ENCODE data around the gene CEP192. TPM values are rescaled to one million over a fixed set of nuclear protein-coding genes. Genes with fewer than 3 reads are reported as not detected.

The CEP192 gene
- total RNA-seq, 1 donor from 2014 or later, result 20.1 TPM

DNA sequence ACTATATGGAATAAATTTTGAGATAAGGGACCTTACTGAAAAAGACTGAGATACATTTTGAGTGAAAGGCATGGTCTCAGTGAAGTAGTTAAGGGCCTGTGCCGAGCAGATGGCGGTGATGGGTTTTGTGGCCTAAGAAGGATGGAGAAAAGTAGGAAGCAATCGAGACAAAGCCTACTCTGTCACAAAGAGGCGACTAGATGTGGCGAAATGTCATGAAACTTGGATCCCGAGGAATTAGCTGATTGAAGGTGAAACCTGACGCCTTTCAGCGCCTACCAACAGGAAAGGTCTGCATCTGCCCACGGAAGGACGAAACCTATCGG lies 558 bp upstream of the CEP192 start:
- no peak for DNase-seq
- Mint-ChIP-seq H3K27ac (ENCODE audit: unreplicated experiment) (peak overlapping the region; percentile 79), H3K36me3 (ENCODE audit: unreplicated experiment) (no peaks in the 10 kb centered on the region), H3K9me3 (ENCODE audit: unreplicated experiment) (peaks cover 4% of the 10 kb centered on the region), H3K27me3 (ENCODE audit: unreplicated experiment) (peaks cover 4% of the 10 kb centered on the region), H3K4me1 (ENCODE audit: low read depth, unreplicated experiment) (peaks cover 11% of the 10 kb centered on the region), H3K4me3 (ENCODE audit: unreplicated experiment) (peak overlapping the region; percentile 99)
- TF ChIP-seq, protein P1, sequence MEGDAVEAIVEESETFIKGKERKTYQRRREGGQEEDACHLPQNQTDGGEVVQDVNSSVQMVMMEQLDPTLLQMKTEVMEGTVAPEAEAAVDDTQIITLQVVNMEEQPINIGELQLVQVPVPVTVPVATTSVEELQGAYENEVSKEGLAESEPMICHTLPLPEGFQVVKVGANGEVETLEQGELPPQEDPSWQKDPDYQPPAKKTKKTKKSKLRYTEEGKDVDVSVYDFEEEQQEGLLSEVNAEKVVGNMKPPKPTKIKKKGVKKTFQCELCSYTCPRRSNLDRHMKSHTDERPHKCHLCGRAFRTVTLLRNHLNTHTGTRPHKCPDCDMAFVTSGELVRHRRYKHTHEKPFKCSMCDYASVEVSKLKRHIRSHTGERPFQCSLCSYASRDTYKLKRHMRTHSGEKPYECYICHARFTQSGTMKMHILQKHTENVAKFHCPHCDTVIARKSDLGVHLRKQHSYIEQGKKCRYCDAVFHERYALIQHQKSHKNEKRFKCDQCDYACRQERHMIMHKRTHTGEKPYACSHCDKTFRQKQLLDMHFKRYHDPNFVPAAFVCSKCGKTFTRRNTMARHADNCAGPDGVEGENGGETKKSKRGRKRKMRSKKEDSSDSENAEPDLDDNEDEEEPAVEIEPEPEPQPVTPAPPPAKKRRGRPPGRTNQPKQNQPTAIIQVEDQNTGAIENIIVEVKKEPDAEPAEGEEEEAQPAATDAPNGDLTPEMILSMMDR (IDR thresholded peaks at IDR 0.05; ENCODE audit: partially characterized antibody, unreplicated experiment), result no peak

DNA sequence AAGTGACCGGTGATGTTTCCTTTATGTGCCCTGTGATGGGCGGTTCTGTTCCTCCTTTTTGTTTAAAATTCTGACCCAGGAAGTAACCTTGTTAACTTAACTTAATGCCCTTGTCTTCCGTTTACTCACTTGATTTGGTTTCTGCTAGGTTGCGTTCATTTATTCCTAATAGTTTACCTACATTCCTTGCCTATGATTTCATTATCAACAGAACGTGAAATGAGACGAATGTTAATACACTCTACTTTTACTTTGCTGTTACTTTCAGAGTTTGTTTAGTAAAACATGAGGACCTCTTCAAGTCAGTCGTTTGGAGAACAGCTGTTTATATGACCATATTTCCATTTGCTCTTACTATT lies 638 bp downstream of the CEP192 start:
- peaks cover 11% of the 10 kb centered on the region for H3K4me1 Mint-ChIP-seq (ENCODE audit: low read depth, unreplicated experiment)
- peak overlapping the region; percentile 99 for H3K4me3 Mint-ChIP-seq (ENCODE audit: unreplicated experiment)
- TF ChIP-seq, protein P1 (IDR thresholded peaks at IDR 0.05; ENCODE audit: partially characterized antibody, unreplicated experiment), result no peak
- H3K27ac Mint-ChIP-seq (ENCODE audit: unreplicated experiment), result peak overlapping the region; percentile 93
- H3K27me3 Mint-ChIP-seq (ENCODE audit: unreplicated experiment), result peaks cover 4% of the 10 kb centered on the region
- H3K9me3 Mint-ChIP-seq (ENCODE audit: unreplicated experiment), result peaks cover 4% of the 10 kb centered on the region
- no peak for DNase-seq
- H3K36me3 Mint-ChIP-seq (ENCODE audit: unreplicated experiment), result no peaks in the 10 kb centered on the region

DNA sequence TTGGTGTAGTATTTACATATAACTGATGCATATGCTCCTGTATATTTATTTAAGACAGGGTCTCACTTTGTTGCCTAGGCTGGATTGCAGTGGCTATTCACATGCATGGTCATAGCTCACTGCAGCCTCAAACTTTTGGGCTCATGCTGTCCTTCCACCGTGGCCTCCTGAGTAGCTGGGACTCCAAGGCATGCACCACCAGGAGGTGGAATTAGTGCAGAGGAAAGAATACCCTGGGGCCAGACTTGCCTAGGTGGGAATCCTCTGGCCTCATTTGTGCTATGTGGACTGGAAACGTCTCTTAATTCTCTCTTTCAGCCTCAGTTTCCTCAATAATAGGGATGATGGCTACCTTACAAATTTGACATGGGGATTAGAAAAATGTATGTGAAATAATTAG lies 2.3 kb downstream of the CEP192 start:
- Mint-ChIP-seq H3K4me3 (ENCODE audit: unreplicated experiment) (no peak overlapping the region), H3K27ac (ENCODE audit: unreplicated experiment) (no peak overlapping the region), H3K9me3 (ENCODE audit: unreplicated experiment) (peaks cover 4% of the 10 kb centered on the region), H3K27me3 (ENCODE audit: unreplicated experiment) (peaks cover 4% of the 10 kb centered on the region), H3K4me1 (ENCODE audit: low read depth, unreplicated experiment) (peaks cover 11% of the 10 kb centered on the region), H3K36me3 (ENCODE audit: unreplicated experiment) (no peaks in the 10 kb centered on the region)
- TF ChIP-seq, protein P1 (IDR thresholded peaks at IDR 0.05; ENCODE audit: partially characterized antibody, unreplicated experiment), result no peak
- no peak for DNase-seq

DNA sequence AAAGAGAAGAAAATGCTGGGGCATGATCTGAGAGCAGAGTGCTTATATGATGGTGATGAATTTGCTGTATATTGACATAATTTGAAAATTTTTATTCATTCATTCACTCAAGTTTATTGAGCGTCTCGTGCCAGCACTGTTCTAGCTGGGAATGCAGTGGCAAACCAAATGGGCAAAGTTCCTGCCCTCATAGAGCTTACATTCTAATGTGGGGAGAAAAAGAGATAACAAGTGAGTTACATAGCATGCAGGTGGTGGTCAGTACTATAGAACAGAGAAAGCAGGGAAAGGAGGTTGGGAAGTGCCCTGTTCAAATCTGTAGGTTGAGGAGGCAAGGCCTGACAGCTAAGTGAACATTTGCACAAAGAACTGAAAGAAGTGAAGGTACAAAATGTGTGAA lies 4.3 kb downstream of the CEP192 start:
- DNase-seq, result no peak
- Mint-ChIP-seq H3K4me3 (ENCODE audit: unreplicated experiment) (no peak overlapping the region), H3K27me3 (ENCODE audit: unreplicated experiment) (peaks cover 4% of the 10 kb centered on the region), H3K27ac (ENCODE audit: unreplicated experiment) (no peak overlapping the region), H3K4me1 (ENCODE audit: low read depth, unreplicated experiment) (peaks cover 7% of the 10 kb centered on the region), H3K36me3 (ENCODE audit: unreplicated experiment) (no peaks in the 10 kb centered on the region), H3K9me3 (ENCODE audit: unreplicated experiment) (peaks cover 1% of the 10 kb centered on the region)
- TF ChIP-seq, protein P1 (IDR thresholded peaks at IDR 0.05; ENCODE audit: partially characterized antibody, unreplicated experiment), result no peak

DNA sequence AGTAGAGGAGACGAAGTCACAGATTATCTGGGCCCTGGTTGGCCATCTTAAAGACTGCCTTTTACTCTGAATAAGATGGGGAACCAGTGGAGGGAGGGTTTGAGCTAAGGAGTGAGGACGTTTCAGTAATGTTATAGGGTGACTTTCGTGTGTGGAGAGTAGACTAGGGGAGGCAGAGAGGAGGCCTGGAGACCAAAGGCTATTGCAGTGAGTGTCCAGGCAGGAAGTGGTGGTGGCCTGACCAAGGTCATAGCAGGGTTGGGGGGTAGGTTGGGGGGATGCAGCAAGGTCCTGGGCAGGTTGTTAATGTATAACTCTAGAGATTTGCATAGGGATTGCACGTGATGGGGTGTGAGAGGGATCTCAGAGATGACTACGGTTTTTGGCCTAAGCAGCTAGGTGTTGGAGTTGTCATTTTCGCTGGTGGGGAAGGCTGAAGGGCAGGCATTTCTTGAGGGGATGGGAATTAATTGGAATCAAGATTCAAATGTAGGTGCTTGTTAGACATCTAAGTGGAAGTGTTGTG lies 4.9 kb downstream of the CEP192 start:
- DNase-seq, result no peak
- peaks cover 7% of the 10 kb centered on the region for H3K4me1 Mint-ChIP-seq (ENCODE audit: low read depth, unreplicated experiment)
- no peaks in the 10 kb centered on the region for H3K27me3 Mint-ChIP-seq (ENCODE audit: unreplicated experiment)
- peaks cover 1% of the 10 kb centered on the region for H3K9me3 Mint-ChIP-seq (ENCODE audit: unreplicated experiment)
- no peak overlapping the region for H3K27ac Mint-ChIP-seq (ENCODE audit: unreplicated experiment)
- H3K36me3 Mint-ChIP-seq (ENCODE audit: unreplicated experiment), result no peaks in the 10 kb centered on the region
- no peak overlapping the region for H3K4me3 Mint-ChIP-seq (ENCODE audit: unreplicated experiment)
- TF ChIP-seq, protein P1 (IDR thresholded peaks at IDR 0.05; ENCODE audit: partially characterized antibody, unreplicated experiment), result no peak
